HEK293 (cell line): ENCODE measurements around the gene NECTIN2.

Experiments
- CTCF ChIA-PET: fragments of 350-600 bp; formaldehyde crosslinking; extraction: SDS; loops from one replicate; lab custom pipeline; 2021; ENCODE audit warnings: antibody characterized with exemption; lab: Yijun Ruan, JAX
- POLR2A ChIA-PET: fragments of 300-600 bp; formaldehyde crosslinking; extraction: SDS; loops from one replicate; lab custom pipeline; 2020; ENCODE audit warnings: antibody characterized with exemption, inconsistent platforms; lab: Yijun Ruan, JAX
- H3K27ac ChIP-seq: fragments of 200-500 bp; sonication (Bioruptor generic); 2 replicates; pipeline ENCODE4 v1.5.1; 2014; ENCODE audit warnings: low read depth, low read length, control low read depth, inconsistent platforms; ENCODE audit errors: extremely low read depth
- H3K36me3 ChIP-seq, 2 experiments: fragments of 200-500 bp in 1 of 2; sonication (Bioruptor generic) in 1 of 2; 1 replicate in 1 of 2; 2 replicates in 1 of 2; pipeline ENCODE4 v1.5.1; 2014 to 2017; ENCODE audit warnings: inconsistent platforms in 2 of 2, low read length in 2 of 2; ENCODE audit not compliant: control insufficient read depth in 2 of 2, insufficient read depth in 1 of 2
- H3K4me1 ChIP-seq: fragments of 200-500 bp; sonication (Bioruptor generic); 2 replicates; pipeline ENCODE4 v1.5.1; 2014; ENCODE audit warnings: mild to moderate bottlenecking, low read length, inconsistent platforms; ENCODE audit not compliant: control insufficient read depth, insufficient read depth
- H3K4me3 ChIP-seq: 2 replicates; pipeline ENCODE4 v1.5.1; 2011; ENCODE audit warnings: low read depth, mild to moderate bottlenecking, control low read depth, low read length, moderate library complexity
- H3K9me3 ChIP-seq: fragments of 200-500 bp; sonication (Bioruptor generic); 2 replicates; pipeline ENCODE4 v1.5.1; 2014; ENCODE audit warnings: low read depth, low read length, inconsistent platforms; ENCODE audit not compliant: control insufficient read depth, insufficient read depth
- EGR2 ChIP-seq: fragments of 450-650 bp; formaldehyde crosslinking; IDR thresholded peaks from 2 replicates; pipeline ENCODE4 v1.5.1; 2016; ENCODE audit warnings: low read depth, missing biosample characterization, missing genetic modification characterization
- IKZF3 ChIP-seq: fragments of 450-650 bp; IDR thresholded peaks from 2 replicates; pipeline ENCODE4 v1.5.0; 2018; ENCODE audit warnings: missing biosample characterization, mild to moderate bottlenecking, missing genetic modification characterization, moderate library complexity
- KLF1 ChIP-seq: fragments of 450-650 bp; formaldehyde crosslinking; IDR thresholded peaks from 2 replicates; pipeline ENCODE4 v1.5.1; 2016; ENCODE audit warnings: missing biosample characterization, missing genetic modification characterization
- KLF17 ChIP-seq: fragments of 450-650 bp; formaldehyde crosslinking; IDR thresholded peaks from 2 replicates; pipeline ENCODE4 v1.5.1; 2016; ENCODE audit warnings: missing biosample characterization, missing genetic modification characterization
- MYNN ChIP-seq: fragments of 450-650 bp; formaldehyde crosslinking; IDR thresholded peaks from 2 replicates; pipeline ENCODE4 v1.5.1; 2016; ENCODE audit warnings: missing biosample characterization, missing genetic modification characterization, borderline replicate concordance
- PRDM4 ChIP-seq: fragments of 450-650 bp; formaldehyde crosslinking; IDR thresholded peaks from 2 replicates; pipeline ENCODE4 v1.5.1; 2017; ENCODE audit warnings: missing biosample characterization, missing genetic modification characterization
- TCF7L2 ChIP-seq: IDR thresholded peaks from 2 replicates; pipeline ENCODE4 v1.6.1; 2011; ENCODE audit warnings: low read depth, mild to moderate bottlenecking, inconsistent platforms, low read length, moderate library complexity, borderline replicate concordance
- ZFHX2 ChIP-seq: fragments of 450-650 bp; formaldehyde crosslinking; conservative IDR thresholded peaks from 2 replicates; pipeline ENCODE4 v1.5.1; 2016; ENCODE audit warnings: missing biosample characterization, missing genetic modification characterization
- ZNF184 ChIP-seq: fragments of 450-650 bp; IDR thresholded peaks from 2 replicates; pipeline ENCODE4 v1.5.1; 2018; ENCODE audit warnings: missing biosample characterization, mild to moderate bottlenecking, missing genetic modification characterization
- ZNF202 ChIP-seq: fragments of 450-650 bp; formaldehyde crosslinking; IDR thresholded peaks from 2 replicates; pipeline ENCODE4 v1.5.1; 2016; ENCODE audit warnings: missing biosample characterization, missing genetic modification characterization, borderline replicate concordance
- ZNF324 ChIP-seq: fragments of 450-650 bp; formaldehyde crosslinking; IDR thresholded peaks from 2 replicates; pipeline ENCODE4 v1.5.1; 2016; ENCODE audit warnings: missing biosample characterization, missing genetic modification characterization
- ZNF404 ChIP-seq: fragments of 450-650 bp; formaldehyde crosslinking; IDR thresholded peaks from 2 replicates; pipeline ENCODE4 v1.5.1; 2017; ENCODE audit warnings: missing biosample characterization, missing genetic modification characterization
- ZNF473 ChIP-seq: fragments of 450-650 bp; formaldehyde crosslinking; IDR thresholded peaks from 2 replicates; pipeline ENCODE4 v1.5.1; 2017; ENCODE audit warnings: missing biosample characterization, missing genetic modification characterization
- ZNF48 ChIP-seq: fragments of 450-650 bp; formaldehyde crosslinking; IDR thresholded peaks from 2 replicates; pipeline ENCODE4 v1.5.1; 2016; ENCODE audit warnings: missing biosample characterization, missing genetic modification characterization
- ZNF501 ChIP-seq: fragments of 450-650 bp; formaldehyde crosslinking; IDR thresholded peaks from 2 replicates; pipeline ENCODE4 v1.5.1; 2016; ENCODE audit warnings: missing biosample characterization, missing genetic modification characterization
- ZNF610 ChIP-seq: fragments of 450-650 bp; formaldehyde crosslinking; IDR thresholded peaks from 2 replicates; pipeline ENCODE4 v1.5.1; 2016; ENCODE audit warnings: missing biosample characterization, missing genetic modification characterization, borderline replicate concordance
- ZNF707 ChIP-seq: fragments of 450-650 bp; formaldehyde crosslinking; IDR thresholded peaks from 2 replicates; pipeline ENCODE4 v1.5.1; 2016; ENCODE audit warnings: missing biosample characterization, missing genetic modification characterization
- ZSCAN30 ChIP-seq: fragments of 450-650 bp; IDR thresholded peaks from 2 replicates; pipeline ENCODE4 v1.5.1; 2018; ENCODE audit warnings: missing biosample characterization, mild to moderate bottlenecking, missing genetic modification characterization, moderate library complexity

Gene NECTIN2

GRCh38 chr19:44820648-44821609 lies 25.2 kb upstream of the NECTIN2 start:
- Histone ChIP-seq H3K36me3 (no peaks in the 10 kb centered on the region), H3K27ac (no peak overlapping the region), H3K9me3 (no peaks in the 10 kb centered on the region), H3K4me3 (no peak overlapping the region), H3K4me1 (peaks cover 9% of the 10 kb centered on the region)
- TF ChIP-seq ZFHX2 (peak; percentile 51), ZNF501 (no peak), EGR2 (tag by site-specific recombination) (peak; percentile 51; the same call in 1 of the 2 replicates), KLF1 (tag by site-specific recombination) (peak; percentile 57), ZNF473 (tag by site-specific recombination) (no peak), KLF17 (tag by site-specific recombination) (peak; percentile 47; the same call in 1 of the 2 replicates)
- CTCF ChIA-PET = interaction anchor here (0.6 to 1.9 kb wide), 3 partner anchors 13 to 30 kb away, joined by 5 to 7 read pairs (median 5); partner anchors contain the start of gene BCAM
- POLR2A ChIA-PET = interaction anchor here (0.6 kb wide), 1 partner anchor 37 kb away, joined by 5 read pairs; no protein-coding TSS in a partner anchor

GRCh38 chr19:44822177-44822576 lies 23.9 kb upstream of the NECTIN2 start:
- Histone ChIP-seq H3K9me3 (no peaks in the 10 kb centered on the region), H3K4me1 (peaks cover 9% of the 10 kb centered on the region), H3K4me3 (no peak overlapping the region), H3K36me3 (no peaks in the 10 kb centered on the region), H3K27ac (no peak overlapping the region)
- TF ChIP-seq ZNF184 = no peak
- no peak for TF ChIP-seq MYNN (tag by site-specific recombination)
- no peak for TF ChIP-seq TCF7L2
- TF ChIP-seq ZNF404 = no peak
- no peak for TF ChIP-seq IKZF3 (tag by site-specific recombination)
- TF ChIP-seq ZNF324 (tag by site-specific recombination) = no peak
- no peak for TF ChIP-seq PRDM4 (tag by site-specific recombination)
- no peak for TF ChIP-seq ZSCAN30 (tag by site-specific recombination)
- no peak for TF ChIP-seq ZNF48 (tag by site-specific recombination)
- TF ChIP-seq ZNF202 (tag by site-specific recombination) = no peak
- TF ChIP-seq ZNF707 (tag by site-specific recombination) = no peak
- no peak for TF ChIP-seq ZNF610 (tag by site-specific recombination)
- POLR2A ChIA-PET = no interaction called here
- CTCF ChIA-PET = interaction anchor here (0.6 to 1.9 kb wide), 5 partner anchors 14 to 98 kb away, joined by 3 to 6 read pairs (median 4); partner anchors contain the start of gene BCAM
